ENCODE data around the gene CCR3. TPM values are rescaled to one million over a fixed set of nuclear protein-coding genes. Genes with fewer than 3 reads are reported as not detected.

Gene CCR3
- total RNA-seq, 1 donor from 2014 or later: not detected

GRCh38 chr3:46221391-46221790, 20.9 kb upstream of the CCR3 start:
- H3K27ac Mint-ChIP-seq (ENCODE audit: unreplicated experiment): no peak overlapping the region
- H3K36me3 Mint-ChIP-seq (ENCODE audit: unreplicated experiment): no peaks in the 10 kb centered on the region
- H3K9me3 Mint-ChIP-seq (ENCODE audit: unreplicated experiment): no peaks in the 10 kb centered on the region
- no peak for TF ChIP-seq CTCF (IDR thresholded peaks at IDR 0.05; ENCODE audit: partially characterized antibody, unreplicated experiment)
- H3K4me3 Mint-ChIP-seq (ENCODE audit: unreplicated experiment): no peak overlapping the region
- H3K27me3 Mint-ChIP-seq (ENCODE audit: unreplicated experiment): no peaks in the 10 kb centered on the region
- no peaks in the 10 kb centered on the region for H3K4me1 Mint-ChIP-seq (ENCODE audit: low read depth, unreplicated experiment)
- DNase-seq: no peak

GRCh38 chr3:46221938-46222337, 20.3 kb upstream of the CCR3 start:
- H3K4me1 Mint-ChIP-seq (ENCODE audit: low read depth, unreplicated experiment): no peaks in the 10 kb centered on the region
- no peak overlapping the region for H3K27ac Mint-ChIP-seq (ENCODE audit: unreplicated experiment)
- H3K9me3 Mint-ChIP-seq (ENCODE audit: unreplicated experiment): no peaks in the 10 kb centered on the region
- DNase-seq: no peak
- H3K27me3 Mint-ChIP-seq (ENCODE audit: unreplicated experiment): no peaks in the 10 kb centered on the region
- no peak overlapping the region for H3K4me3 Mint-ChIP-seq (ENCODE audit: unreplicated experiment)
- H3K36me3 Mint-ChIP-seq (ENCODE audit: unreplicated experiment): no peaks in the 10 kb centered on the region
- TF ChIP-seq CTCF (IDR thresholded peaks at IDR 0.05; ENCODE audit: partially characterized antibody, unreplicated experiment): no peak

- no peaks in the 10 kb centered on the region for H3K9me3 Mint-ChIP-seq (ENCODE audit: unreplicated experiment)
- no peak overlapping the region for H3K27ac Mint-ChIP-seq (ENCODE audit: unreplicated experiment)
- DNase-seq: no peak
- no peaks in the 10 kb centered on the region for H3K36me3 Mint-ChIP-seq (ENCODE audit: unreplicated experiment)
- no peaks in the 10 kb centered on the region for H3K27me3 Mint-ChIP-seq (ENCODE audit: unreplicated experiment)
- no peak overlapping the region for H3K4me3 Mint-ChIP-seq (ENCODE audit: unreplicated experiment)
- H3K4me1 Mint-ChIP-seq (ENCODE audit: low read depth, unreplicated experiment): no peaks in the 10 kb centered on the region
- TF ChIP-seq CTCF (IDR thresholded peaks at IDR 0.05; ENCODE audit: partially characterized antibody, unreplicated experiment): no peak
Observed at GRCh38 chr3:46222435-46223161, 19.7 kb upstream of the CCR3 start.

GRCh38 chr3:46228260-46229242, 13.7 kb upstream of the CCR3 start:
- H3K36me3 Mint-ChIP-seq (ENCODE audit: unreplicated experiment): no peaks in the 10 kb centered on the region
- no peak overlapping the region for H3K27ac Mint-ChIP-seq (ENCODE audit: unreplicated experiment)
- no peaks in the 10 kb centered on the region for H3K9me3 Mint-ChIP-seq (ENCODE audit: unreplicated experiment)
- no peak for TF ChIP-seq CTCF (IDR thresholded peaks at IDR 0.05; ENCODE audit: partially characterized antibody, unreplicated experiment)
- H3K4me1 Mint-ChIP-seq (ENCODE audit: low read depth, unreplicated experiment): no peaks in the 10 kb centered on the region
- peaks cover 2% of the 10 kb centered on the region for H3K27me3 Mint-ChIP-seq (ENCODE audit: unreplicated experiment)
- DNase-seq: no peak
- no peak overlapping the region for H3K4me3 Mint-ChIP-seq (ENCODE audit: unreplicated experiment)

Measured in glutamatergic neuron (in vitro differentiated cells).